NCI-H1105 treated with DMSO at 0.1 percent for 48 hours (cell line): ENCODE data around the gene ADRM1.

Experiments
- DNase-seq: peaks from one replicate; lab custom pipeline; 2025; lab: John Stamatoyannopoulos, UW

ADRM1 gene

GRCh38 chr20:62302341-62303061, at the start of gene ADRM1:
ADRM1 (plus strand) TSS chr20:62302997; CDS start chr20:62303569, 572 bp downstream.
- DNase-seq = peak; percentile 95

- no peak for DNase-seq
These were observed 49.4 kb upstream of the ADRM1 start for GRCh38 chr20:62253398-62253797.

- no peak for DNase-seq
These were observed 48.6 kb upstream of the ADRM1 start for GRCh38 chr20:62254021-62254724.

- DNase-seq = no peak
These were observed 46.8 kb upstream of the ADRM1 start for GRCh38 chr20:62255976-62256375.

GRCh38 chr20:62258499-62259293, 44.1 kb upstream of the ADRM1 start:
- DNase-seq = no peak

- DNase-seq = no peak
These were observed 43.6 kb upstream of the ADRM1 start for GRCh38 chr20:62259294-62259565.

- no peak for DNase-seq
These were observed 40.7 kb upstream of the ADRM1 start for GRCh38 chr20:62262064-62262463.

- no peak for DNase-seq
These were observed 39.4 kb upstream of the ADRM1 start for GRCh38 chr20:62263396-62263795.

- DNase-seq = no peak
These were observed 37.4 kb upstream of the ADRM1 start for GRCh38 chr20:62265365-62265764.

- DNase-seq = no peak
These were observed 36.5 kb upstream of the ADRM1 start for GRCh38 chr20:62266340-62266739.

GRCh38 chr20:62266851-62267250, 35.9 kb upstream of the ADRM1 start:
- DNase-seq = no peak

- no peak for DNase-seq
These were observed 35.3 kb upstream of the ADRM1 start for GRCh38 chr20:62267543-62267942.

GRCh38 chr20:62268228-62268900, 34.4 kb upstream of the ADRM1 start:
- DNase-seq = no peak

- no peak for DNase-seq
These were observed 33.4 kb upstream of the ADRM1 start for GRCh38 chr20:62269378-62269777.

- no peak for DNase-seq
These were observed 32.9 kb upstream of the ADRM1 start for GRCh38 chr20:62269871-62270270.

- no peak for DNase-seq
These were observed 30.6 kb upstream of the ADRM1 start for GRCh38 chr20:62272200-62272599.

- no peak for DNase-seq
These were observed 29.4 kb upstream of the ADRM1 start for GRCh38 chr20:62273416-62273815.

- DNase-seq = no peak
These were observed 28.4 kb upstream of the ADRM1 start for GRCh38 chr20:62274332-62274950.

GRCh38 chr20:62275219-62275618, 27.6 kb upstream of the ADRM1 start:
- DNase-seq = no peak

- DNase-seq = no peak
These were observed 26.4 kb upstream of the ADRM1 start for GRCh38 chr20:62276439-62276838.

GRCh38 chr20:62277253-62277652, 25.5 kb upstream of the ADRM1 start:
- no peak for DNase-seq

- DNase-seq = no peak
These were observed 22.5 kb upstream of the ADRM1 start for GRCh38 chr20:62280303-62280702.
